GM21723 (cell line): ENCODE data around the gene PSMD14.
"Not testable (repeated sequence)": the region's sequence is repeated elsewhere in the genome, so short reads cannot be mapped to it uniquely, and the experiment has no call there.

Experiments used
- ATAC-seq: cut with Tn5 transposase; IDR thresholded peaks from one replicate; pipeline ENCODE4 v1.9.1; 2021; ENCODE audit warnings: mild to moderate bottlenecking, moderate library complexity; ENCODE audit not compliant: unreplicated experiment

PSMD14 gene

GRCh38 chr2:161335626-161336025, 27.4 kb downstream of the PSMD14 start:
- ATAC-seq: no peak

DNA sequence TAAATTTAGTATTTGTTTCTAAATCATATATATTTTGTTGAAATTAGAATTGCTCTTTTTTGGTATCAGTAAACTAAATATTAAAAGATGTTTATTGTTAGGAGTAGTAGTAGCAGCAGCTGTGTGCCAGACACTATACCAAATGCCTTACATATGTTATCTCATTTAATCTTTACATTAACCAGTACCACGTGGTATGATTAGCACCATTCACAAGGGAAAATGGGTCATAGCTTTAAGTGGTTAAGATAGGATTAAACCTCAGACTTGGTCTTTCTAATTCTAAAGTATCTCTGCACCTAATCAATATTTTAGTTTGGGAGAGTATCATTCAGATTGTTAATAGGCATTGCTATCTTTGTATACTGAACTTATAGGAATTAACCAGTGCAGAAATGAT, 29.0 kb downstream of the PSMD14 start:
- no peak for ATAC-seq

- ATAC-seq: not testable (repeated sequence)
These were observed 31.3 kb downstream of the PSMD14 start for GRCh38 chr2:161339532-161339931.

GRCh38 chr2:161340930-161341413, 32.7 kb downstream of the PSMD14 start:
- ATAC-seq: not testable (repeated sequence)

- no peak for ATAC-seq
These were observed 35.0 kb downstream of the PSMD14 start for GRCh38 chr2:161343235-161343634.

GRCh38 chr2:161344692-161345091, 36.5 kb downstream of the PSMD14 start:
- ATAC-seq: no peak

- no peak for ATAC-seq
These were observed 43.5 kb downstream of the PSMD14 start for GRCh38 chr2:161351678-161352077.

DNA sequence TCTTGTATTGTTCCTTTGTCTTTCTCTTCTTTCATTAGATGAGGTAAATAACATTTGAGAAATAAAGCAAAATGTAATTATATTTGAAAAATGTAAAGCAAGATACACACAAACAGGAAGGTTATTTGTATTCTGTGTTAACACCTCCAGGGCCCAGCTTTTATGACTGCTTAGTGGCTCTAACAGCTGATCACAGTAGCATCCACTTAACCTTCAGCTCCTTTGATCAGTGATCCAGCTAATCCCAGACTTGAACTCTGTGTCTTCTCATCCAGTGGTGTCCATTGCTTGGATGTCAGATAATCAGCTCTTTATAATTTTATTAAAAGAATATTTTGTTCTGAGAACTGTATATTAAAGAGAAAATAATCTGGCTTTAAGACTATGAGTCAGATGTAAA, 44.5 kb downstream of the PSMD14 start:
- no peak for ATAC-seq

DNA sequence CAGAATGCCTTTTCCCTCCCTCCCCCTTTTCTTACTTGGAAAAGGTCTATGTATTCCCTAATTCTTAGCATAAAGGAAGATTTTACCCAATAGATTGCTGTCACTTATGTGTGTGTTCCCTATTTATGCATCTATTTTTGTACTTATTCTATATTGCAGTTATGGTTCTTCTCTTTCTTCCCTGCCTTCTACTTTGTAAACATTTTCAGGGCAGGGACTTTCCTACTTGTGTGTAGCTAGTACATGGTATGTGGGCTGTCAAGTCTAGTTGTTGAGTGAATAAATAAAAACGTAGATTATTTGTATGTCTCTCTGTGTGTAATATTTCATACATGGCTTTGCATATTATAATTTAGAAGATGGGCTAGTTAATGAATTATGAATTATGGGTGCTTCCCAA, 45.3 kb downstream of the PSMD14 start:
- no peak for ATAC-seq

- ATAC-seq: no peak
These were observed 45.9 kb downstream of the PSMD14 start for GRCh38 chr2:161354106-161354505.

DNA sequence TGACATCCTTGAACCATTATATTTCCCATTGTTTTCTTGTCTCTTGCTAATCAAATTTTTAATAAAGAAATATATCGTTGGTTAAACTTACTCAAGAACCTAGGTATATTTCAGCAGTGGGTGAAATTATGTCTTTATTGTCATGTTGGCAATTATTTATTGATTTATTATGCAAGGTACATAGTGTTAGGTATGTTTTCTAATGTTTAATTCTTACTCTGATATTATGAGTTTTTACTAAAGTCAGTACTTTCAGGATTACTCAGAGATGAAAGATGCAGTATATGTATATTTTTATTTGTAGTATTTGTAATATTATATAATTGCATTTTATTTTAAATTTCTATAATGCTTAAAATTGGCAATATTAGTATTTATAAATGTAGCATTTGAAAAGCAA, 46.9 kb downstream of the PSMD14 start:
- no peak for ATAC-seq

GRCh38 chr2:161355983-161356382, 47.8 kb downstream of the PSMD14 start:
- no peak for ATAC-seq

GRCh38 chr2:161357097-161357496, 48.9 kb downstream of the PSMD14 start:
- no peak for ATAC-seq

DNA sequence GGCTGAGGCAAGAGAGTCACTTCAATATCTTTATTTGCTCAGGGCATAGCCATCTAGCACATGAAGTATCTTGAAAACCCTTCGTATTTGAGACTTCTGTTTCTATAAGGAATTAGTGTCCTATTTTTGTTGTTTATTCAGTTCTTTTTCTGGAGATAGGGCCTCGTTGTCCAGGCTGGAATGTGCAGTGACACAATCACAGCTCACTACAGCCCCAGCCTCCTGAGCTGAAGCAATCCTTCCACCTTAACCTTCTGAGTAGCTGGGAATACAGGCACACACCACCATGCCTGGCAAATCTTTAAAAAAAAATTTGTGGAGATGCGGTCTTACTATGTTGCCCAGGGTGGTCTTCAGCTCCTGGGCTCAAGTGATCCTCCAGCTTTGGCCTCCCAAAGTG, 50.6 kb downstream of the PSMD14 start:
- no peak for ATAC-seq

DNA sequence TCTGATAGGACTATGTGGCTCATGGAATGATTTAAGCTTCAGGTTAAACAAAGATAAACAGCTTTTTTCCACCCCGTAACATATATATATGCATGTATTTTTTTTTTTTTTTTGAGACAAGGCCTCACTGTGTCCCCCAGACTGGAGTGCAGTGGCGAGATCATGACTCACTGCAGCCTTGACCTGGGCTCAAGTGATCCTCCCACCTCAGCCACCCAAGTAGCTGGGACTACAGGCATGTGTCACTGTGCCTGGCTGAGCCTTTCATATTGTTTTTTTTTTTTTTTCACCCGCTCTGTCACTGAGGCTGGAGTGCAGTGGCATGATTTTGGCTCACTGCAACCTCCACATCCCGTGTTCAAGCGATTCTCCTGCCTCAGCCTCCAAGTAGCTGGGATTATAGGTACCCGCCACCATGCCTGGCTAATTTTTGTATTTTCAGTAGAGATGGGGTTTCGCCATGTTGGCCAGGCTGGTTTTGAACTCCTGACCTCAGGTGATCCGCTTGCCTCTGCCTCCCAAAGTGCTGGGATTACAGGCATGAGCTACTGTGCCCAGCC, 52.0 kb downstream of the PSMD14 start:
- ATAC-seq: not testable (repeated sequence)

DNA sequence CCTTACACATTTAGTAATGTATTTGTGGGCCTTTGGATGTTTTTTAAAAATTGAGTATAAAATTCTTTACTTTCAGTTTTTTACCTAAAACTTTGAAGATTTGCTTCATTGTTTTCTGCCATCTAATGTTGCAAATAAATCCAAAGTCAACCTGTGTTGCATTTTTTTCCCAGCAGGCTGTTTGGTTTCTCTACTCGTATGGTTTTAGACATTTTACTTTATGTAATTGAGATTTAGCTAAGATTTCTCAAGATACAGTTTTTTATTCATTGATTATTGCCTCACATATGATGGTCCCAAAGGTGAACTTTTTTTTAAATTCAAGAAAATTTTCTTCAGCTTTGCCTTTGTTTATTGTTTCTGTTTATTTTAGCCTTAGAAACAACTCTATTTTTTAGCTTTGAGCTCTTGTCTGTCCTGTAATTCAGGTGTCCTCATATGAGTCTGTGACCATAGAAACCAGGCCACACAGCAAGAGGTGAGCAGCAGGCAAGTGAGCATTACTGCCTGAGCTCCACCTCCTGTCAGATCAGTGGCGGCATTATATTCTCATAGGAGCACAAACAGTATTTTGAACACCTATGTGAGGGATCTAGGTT, 54.4 kb downstream of the PSMD14 start:
- ATAC-seq: no peak

- no peak for ATAC-seq
These were observed 59.5 kb downstream of the PSMD14 start for GRCh38 chr2:161367675-161368074.

GRCh38 chr2:161369311-161369710, 61.1 kb downstream of the PSMD14 start:
- no peak for ATAC-seq

DNA sequence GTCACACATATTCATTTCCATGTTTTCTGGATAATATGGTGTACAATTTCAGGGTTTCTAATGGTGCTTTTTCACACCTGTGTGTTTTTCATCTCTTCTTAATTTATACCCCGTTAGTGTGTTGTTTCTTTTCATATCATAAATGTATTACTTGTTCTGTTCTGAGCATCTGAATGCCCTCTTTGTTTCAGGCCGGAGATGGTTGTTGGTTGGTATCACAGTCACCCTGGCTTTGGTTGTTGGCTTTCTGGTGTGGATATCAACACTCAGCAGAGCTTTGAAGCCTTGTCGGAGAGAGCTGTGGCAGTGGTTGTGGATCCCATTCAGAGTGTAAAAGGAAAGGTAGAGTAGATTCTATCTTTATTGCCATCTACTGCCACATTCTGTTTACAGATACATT, 62.8 kb downstream of the PSMD14 start:
- ATAC-seq: no peak

DNA sequence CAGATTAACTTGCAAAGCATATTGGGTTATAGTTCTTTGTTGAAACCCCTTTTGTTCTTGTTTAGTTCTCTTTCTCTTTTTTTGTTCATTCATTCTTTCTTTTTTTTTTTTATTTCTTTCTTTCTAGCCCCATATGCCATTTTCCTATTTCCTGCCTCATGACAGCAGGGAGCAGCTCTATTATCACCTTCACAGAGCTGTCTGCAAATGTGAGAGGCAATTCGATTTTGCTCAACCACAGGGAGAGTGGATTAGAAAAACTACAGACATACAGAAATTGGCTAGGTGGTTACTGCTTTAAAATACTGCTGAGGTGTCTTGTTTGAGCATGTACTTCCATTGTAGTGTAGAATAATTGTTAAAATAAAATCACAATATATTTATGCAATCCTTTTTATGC, 63.6 kb downstream of the PSMD14 start:
- no peak for ATAC-seq

DNA sequence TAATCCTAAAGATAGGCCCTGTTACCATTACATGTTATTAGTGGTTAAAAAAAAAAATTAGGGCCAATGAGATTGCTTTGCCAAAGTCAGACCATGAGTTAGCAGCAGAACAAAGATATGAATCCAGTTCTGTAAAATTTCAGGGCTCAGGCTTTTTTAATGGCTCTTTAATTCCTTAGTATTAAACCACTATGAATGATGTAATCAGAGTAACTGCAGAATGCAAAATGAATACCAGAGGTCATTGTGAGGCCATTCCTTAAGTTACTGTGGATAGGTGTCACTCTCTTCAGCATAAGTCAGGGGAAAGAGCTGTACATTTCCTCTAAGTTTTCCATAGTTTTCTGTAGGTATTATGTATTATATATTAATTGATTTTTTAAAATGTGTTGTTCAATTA, 65.7 kb downstream of the PSMD14 start:
- ATAC-seq: no peak

DNA sequence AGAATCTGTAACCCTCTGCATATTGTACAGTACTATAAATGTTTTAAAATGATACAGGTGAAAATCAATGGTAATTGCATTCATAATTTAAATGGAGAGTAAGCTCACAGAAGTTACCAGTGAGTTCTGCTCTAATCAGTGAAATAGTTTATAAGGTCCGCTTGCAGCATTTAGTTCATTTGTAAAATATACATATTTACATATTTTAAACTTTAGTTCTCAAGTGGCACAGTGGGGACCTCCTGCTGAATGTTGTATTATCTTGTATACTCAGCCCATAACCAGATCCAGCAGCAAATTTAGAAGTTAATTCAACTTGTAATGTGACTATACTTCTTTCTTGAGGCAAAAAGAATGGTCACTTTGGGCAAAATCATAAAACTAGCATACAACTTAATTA, 66.2 kb downstream of the PSMD14 start:
- ATAC-seq: no peak

GRCh38 chr2:161379740-161380139, 71.5 kb downstream of the PSMD14 start:
- ATAC-seq: no peak
